ENCODE data around the gene MRPL24.

MRPL24 gene

GRCh38 chr1:156703336-156703735, 37.6 kb downstream of the MRPL24 start:
- H3K36me3 ChIP-seq (ENCODE audit: low read length) = no peaks in the 10 kb centered on the region
- H4K20me1 ChIP-seq (ENCODE audit: low read depth, low read length) = no peaks in the 10 kb centered on the region
- no peaks in the 10 kb centered on the region for H3K9me3 ChIP-seq (ENCODE audit: insufficient read depth, low read length)
- H3F3A ChIP-seq (ENCODE audit: insufficient read depth) = no peaks in the 10 kb centered on the region
- H3K9me2 ChIP-seq (replicated peaks; ENCODE audit: insufficient read depth, low read length) = no peaks in the 10 kb centered on the region
- no peak overlapping the region for H3K9ac ChIP-seq (ENCODE audit: low read length)
- no peak overlapping the region for H2AFZ ChIP-seq (ENCODE audit: low read depth, low read length, severe bottlenecking)
- no peak overlapping the region for H3K4me2 ChIP-seq (ENCODE audit: low read depth, low read length, poor library complexity, severe bottlenecking)
- H3K27ac ChIP-seq (ENCODE audit: low read depth, low read length) = no peak overlapping the region
- no peak overlapping the region for H3K4me3 ChIP-seq (ENCODE audit: insufficient read depth, low read length, poor library complexity, severe bottlenecking)
- no peaks in the 10 kb centered on the region for H3K27me3 ChIP-seq (ENCODE audit: low read length)
- H3K79me2 ChIP-seq (ENCODE audit: insufficient read depth, low read length) = no peaks in the 10 kb centered on the region
- TF ChIP-seq EZH2phosphoT487 (conservative IDR thresholded peaks at IDR 0.05; ENCODE audit: low read length) = no peak
- no peak for TF ChIP-seq CTCF (IDR thresholded peaks at IDR 0.05; ENCODE audit: insufficient read depth, low read length, poor library complexity, severe bottlenecking)

- no peaks in the 10 kb centered on the region for H3K27me3 ChIP-seq (ENCODE audit: low read length)
- H3K9me3 ChIP-seq (ENCODE audit: insufficient read depth, low read length) = no peaks in the 10 kb centered on the region
- H4K20me1 ChIP-seq (ENCODE audit: low read depth, low read length) = no peaks in the 10 kb centered on the region
- H3K27ac ChIP-seq (ENCODE audit: low read depth, low read length) = no peak overlapping the region
- no peaks in the 10 kb centered on the region for H3K36me3 ChIP-seq (ENCODE audit: low read length)
- H3K4me2 ChIP-seq (ENCODE audit: low read depth, low read length, poor library complexity, severe bottlenecking) = no peak overlapping the region
- no peak overlapping the region for H2AFZ ChIP-seq (ENCODE audit: low read depth, low read length, severe bottlenecking)
- no peaks in the 10 kb centered on the region for H3K79me2 ChIP-seq (ENCODE audit: insufficient read depth, low read length)
- H3K9ac ChIP-seq (ENCODE audit: low read length) = no peak overlapping the region
- no peaks in the 10 kb centered on the region for H3K9me2 ChIP-seq (replicated peaks; ENCODE audit: insufficient read depth, low read length)
- TF ChIP-seq EZH2phosphoT487 (conservative IDR thresholded peaks at IDR 0.05; ENCODE audit: low read length) = no peak
- no peak for TF ChIP-seq CTCF (IDR thresholded peaks at IDR 0.05; ENCODE audit: insufficient read depth, low read length, poor library complexity, severe bottlenecking)
- H3F3A ChIP-seq (ENCODE audit: insufficient read depth) = no peaks in the 10 kb centered on the region
- no peak overlapping the region for H3K4me3 ChIP-seq (ENCODE audit: insufficient read depth, low read length, poor library complexity, severe bottlenecking)
Measured at GRCh38 chr1:156700736-156701531, 40.0 kb downstream of the MRPL24 start.

GRCh38 chr1:156698995-156699394, 41.9 kb downstream of the MRPL24 start:
- H3F3A ChIP-seq (ENCODE audit: insufficient read depth) = no peaks in the 10 kb centered on the region
- H2AFZ ChIP-seq (ENCODE audit: low read depth, low read length, severe bottlenecking) = no peak overlapping the region
- no peak overlapping the region for H3K4me2 ChIP-seq (ENCODE audit: low read depth, low read length, poor library complexity, severe bottlenecking)
- H3K27ac ChIP-seq (ENCODE audit: low read depth, low read length) = no peak overlapping the region
- no peak for TF ChIP-seq CTCF (IDR thresholded peaks at IDR 0.05; ENCODE audit: insufficient read depth, low read length, poor library complexity, severe bottlenecking)
- TF ChIP-seq EZH2phosphoT487 (conservative IDR thresholded peaks at IDR 0.05; ENCODE audit: low read length) = no peak
- no peaks in the 10 kb centered on the region for H4K20me1 ChIP-seq (ENCODE audit: low read depth, low read length)
- no peak overlapping the region for H3K9ac ChIP-seq (ENCODE audit: low read length)
- no peaks in the 10 kb centered on the region for H3K27me3 ChIP-seq (ENCODE audit: low read length)
- H3K36me3 ChIP-seq (ENCODE audit: low read length) = no peaks in the 10 kb centered on the region
- no peak overlapping the region for H3K4me3 ChIP-seq (ENCODE audit: insufficient read depth, low read length, poor library complexity, severe bottlenecking)
- no peaks in the 10 kb centered on the region for H3K79me2 ChIP-seq (ENCODE audit: insufficient read depth, low read length)
- no peaks in the 10 kb centered on the region for H3K9me3 ChIP-seq (ENCODE audit: insufficient read depth, low read length)
- no peaks in the 10 kb centered on the region for H3K9me2 ChIP-seq (replicated peaks; ENCODE audit: insufficient read depth, low read length)
